Right atrium auricular region (tissue), 2 donors: ENCODE data around the gene WDR45. TPM values are rescaled to one million over a fixed set of nuclear protein-coding genes. Genes with fewer than 3 reads are reported as not detected.

Source experiments
- DNase-seq: peaks from one replicate; pipeline ENCODE4 v3.0.0-alpha.2; 2019; ENCODE audit warnings: low spot score
- H3K27ac ChIP-seq, 2 donors: fragments of 200-600 bp; sonication (generic); 1 replicate in 1 of 2; 2 replicates in 1 of 2; pipeline ENCODE4 v1.5.1; 2016 to 2019
- H3K27me3 ChIP-seq, 2 donors: fragments of 200-600 bp; sonication (generic); one replicate each; pipeline versions ENCODE4 v1.5.1 to v1.6.0; 2017 to 2019
- H3K36me3 ChIP-seq: fragments of 200-600 bp; sonication (generic); one replicate; pipeline ENCODE4 v1.5.1; 2016
- H3K4me1 ChIP-seq, 2 donors: fragments of 200-600 bp; sonication (generic); one replicate each; pipeline versions ENCODE4 v1.5.1 to v1.6.0; 2017 to 2019
- H3K4me3 ChIP-seq, 2 donors: fragments of 200-600 bp; sonication (generic); 1 replicate in 1 of 2; 2 replicates in 1 of 2; pipeline ENCODE4 v1.5.1; 2017 to 2019; ENCODE audit warnings: mild to moderate bottlenecking in 1 of 2, moderate library complexity in 1 of 2
- H3K9me3 ChIP-seq, 2 donors: fragments of 200-600 bp; sonication (generic); one replicate each; pipeline ENCODE4 v1.5.1; 2019
- total RNA-seq, 2 donors: library from RNA; depleted of rRNA; stranded (reverse); fragments of >200 nt; gene quantifications; one replicate each; pipeline ENCODE4 v1.1.0, GENCODE V29; 2016
- TF ChIP-seq, protein P1 (sequence below), 2 donors: fragments of 200-600 bp; sonication (generic); IDR thresholded peaks; one replicate each; pipeline ENCODE4 v1.5.1; 2019; ENCODE audit warnings: antibody characterized with exemption in 2 of 2

Gene WDR45
- total RNA-seq, 2 donors from 2014 or later, result 78.3 to 117 TPM

GRCh38 chrX:49054073-49054762, 25.5 kb downstream of the WDR45 start:
- Histone ChIP-seq H3K4me3 (peak overlapping the region; percentile 63 to 65), H3K36me3 (no peaks in the 10 kb centered on the region), H3K27me3 (no peaks in the 10 kb centered on the region), H3K4me1 (no peaks in the 10 kb centered on the region), H3K9me3 (no peaks in the 10 kb centered on the region), H3K27ac (peak overlapping the region; percentile 79 to 89)
- no peak for DNase-seq
- TF ChIP-seq, protein P1, sequence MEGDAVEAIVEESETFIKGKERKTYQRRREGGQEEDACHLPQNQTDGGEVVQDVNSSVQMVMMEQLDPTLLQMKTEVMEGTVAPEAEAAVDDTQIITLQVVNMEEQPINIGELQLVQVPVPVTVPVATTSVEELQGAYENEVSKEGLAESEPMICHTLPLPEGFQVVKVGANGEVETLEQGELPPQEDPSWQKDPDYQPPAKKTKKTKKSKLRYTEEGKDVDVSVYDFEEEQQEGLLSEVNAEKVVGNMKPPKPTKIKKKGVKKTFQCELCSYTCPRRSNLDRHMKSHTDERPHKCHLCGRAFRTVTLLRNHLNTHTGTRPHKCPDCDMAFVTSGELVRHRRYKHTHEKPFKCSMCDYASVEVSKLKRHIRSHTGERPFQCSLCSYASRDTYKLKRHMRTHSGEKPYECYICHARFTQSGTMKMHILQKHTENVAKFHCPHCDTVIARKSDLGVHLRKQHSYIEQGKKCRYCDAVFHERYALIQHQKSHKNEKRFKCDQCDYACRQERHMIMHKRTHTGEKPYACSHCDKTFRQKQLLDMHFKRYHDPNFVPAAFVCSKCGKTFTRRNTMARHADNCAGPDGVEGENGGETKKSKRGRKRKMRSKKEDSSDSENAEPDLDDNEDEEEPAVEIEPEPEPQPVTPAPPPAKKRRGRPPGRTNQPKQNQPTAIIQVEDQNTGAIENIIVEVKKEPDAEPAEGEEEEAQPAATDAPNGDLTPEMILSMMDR (IDR thresholded peaks at IDR 0.05), result no peak

GRCh38 chrX:49053223-49054072, 26.2 kb downstream of the WDR45 start:
- TF ChIP-seq, protein P1 (IDR thresholded peaks at IDR 0.05), result no peak
- no peaks in the 10 kb centered on the region for H3K36me3 ChIP-seq
- no peaks in the 10 kb centered on the region for H3K9me3 ChIP-seq
- DNase-seq, result no peak
- no peaks in the 10 kb centered on the region for H3K4me1 ChIP-seq
- H3K27me3 ChIP-seq, result no peaks in the 10 kb centered on the region
- peak overlapping the region; percentile 63 to 65 for H3K4me3 ChIP-seq
- peak overlapping the region; percentile 79 to 89 for H3K27ac ChIP-seq

GRCh38 chrX:49043987-49044281, 35.8 kb downstream of the WDR45 start:
- peak overlapping the region in 1 of 2 donors; percentile 15 for H3K4me3 ChIP-seq
- DNase-seq, result no peak
- TF ChIP-seq, protein P1 (IDR thresholded peaks at IDR 0.05), result no peak
- H3K27me3 ChIP-seq, result no peaks in the 10 kb centered on the region
- peaks cover 6% of the 10 kb centered on the region for H3K36me3 ChIP-seq
- H3K27ac ChIP-seq, result peak overlapping the region; percentile 69 to 79
- peaks cover 0 to 18% of the 10 kb centered on the region in 2 donors for H3K4me1 ChIP-seq
- peaks cover 0 to 4% of the 10 kb centered on the region in 2 donors for H3K9me3 ChIP-seq

DNA sequence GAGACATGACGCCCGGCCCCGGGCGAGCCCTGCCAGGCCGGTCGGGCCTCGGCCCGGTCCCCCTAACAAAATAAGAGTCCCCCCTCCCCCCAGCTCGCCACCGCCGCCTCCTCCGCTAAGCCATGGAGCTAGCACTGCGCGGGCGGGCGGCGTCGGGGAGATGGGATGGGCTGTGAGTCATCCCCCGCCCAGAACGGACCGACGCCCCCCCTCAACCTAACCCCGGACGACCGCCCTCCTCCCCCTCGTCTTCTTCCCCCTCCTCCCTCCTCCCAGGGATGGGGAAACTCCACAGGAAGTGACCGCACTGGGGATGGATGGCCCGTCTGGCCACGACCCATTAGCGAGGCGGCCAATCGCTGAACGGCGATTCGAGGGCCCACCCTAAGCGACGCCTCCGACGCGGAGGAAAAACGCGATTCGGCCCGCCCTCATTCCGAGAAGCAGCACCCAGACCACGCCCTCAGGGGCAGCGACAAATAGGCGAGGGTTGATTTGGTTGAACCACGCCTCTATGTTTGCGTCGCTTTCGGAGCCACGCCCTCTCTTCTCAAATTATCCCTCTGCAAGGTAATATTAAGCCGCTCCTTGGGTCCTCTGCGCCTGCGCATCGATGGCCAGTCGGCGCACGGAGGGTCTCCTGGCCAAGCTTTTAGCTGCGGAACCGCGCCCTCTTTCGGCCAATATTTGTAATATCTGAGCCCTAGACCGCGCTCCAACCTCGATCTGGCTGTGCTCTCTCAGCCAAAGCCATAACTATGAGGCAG, 36.3 kb downstream of the WDR45 start, which contains the start of gene TFE3:
TSS of gene TFE3 (minus strand) at position 138 of the 767 bp plus-strand sequence. CDS start at position 7, 131 bp downstream.
- peaks cover 0 to 4% of the 10 kb centered on the region in 2 donors for H3K9me3 ChIP-seq
- H3K27me3 ChIP-seq, result no peaks in the 10 kb centered on the region
- peak within 1 kb of the TSS; percentile 81 to 93 for H3K4me3 ChIP-seq
- TF ChIP-seq, protein P1 (IDR thresholded peaks at IDR 0.05), result peak; percentile 25 to 71
- DNase-seq, result peak; percentile 99
- peaks cover 12% of the 10 kb centered on the region for H3K36me3 ChIP-seq
- peaks cover 0 to 19% of the 10 kb centered on the region in 2 donors for H3K4me1 ChIP-seq
- peak within 1 kb of the TSS; percentile 97 to 99 for H3K27ac ChIP-seq

DNA sequence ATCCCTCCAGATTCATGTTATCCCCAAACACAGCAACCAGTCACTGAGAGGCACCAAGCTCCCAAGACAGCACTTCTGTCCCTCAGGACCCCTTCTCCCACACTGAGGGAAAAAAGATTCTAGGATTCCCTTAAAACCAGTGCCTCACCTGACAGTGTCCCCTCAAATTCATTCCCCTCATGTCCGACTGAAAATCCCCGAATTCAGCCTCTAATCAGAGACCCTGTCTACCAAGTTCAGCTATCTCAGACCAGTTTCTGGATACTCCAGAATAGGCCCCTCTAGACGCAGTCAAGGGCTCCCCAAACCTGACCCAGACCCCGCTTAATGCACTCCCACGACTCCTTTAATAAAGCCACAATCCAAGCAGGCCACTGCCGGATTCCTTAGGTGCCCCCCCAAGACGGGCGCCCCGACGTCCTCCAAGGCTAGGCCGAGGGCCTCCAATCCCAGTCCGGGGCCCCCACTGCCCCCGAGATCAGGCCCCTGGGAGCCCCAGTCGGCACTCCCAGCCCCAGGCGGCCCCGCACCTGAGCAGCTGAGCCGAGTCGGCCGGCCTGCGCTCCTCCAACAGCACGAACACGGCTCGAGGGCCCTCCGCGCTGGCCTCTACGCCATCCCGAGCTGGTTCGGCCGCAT, 37.0 kb downstream of the WDR45 start:
- H3K4me1 ChIP-seq, result peaks cover 0 to 19% of the 10 kb centered on the region in 2 donors
- peak overlapping the region; percentile 81 to 93 for H3K4me3 ChIP-seq
- no peaks in the 10 kb centered on the region for H3K27me3 ChIP-seq
- H3K27ac ChIP-seq, result peak overlapping the region; percentile 97 to 99
- peaks cover 0 to 4% of the 10 kb centered on the region in 2 donors for H3K9me3 ChIP-seq
- DNase-seq, result no peak
- H3K36me3 ChIP-seq, result peaks cover 19% of the 10 kb centered on the region
- TF ChIP-seq, protein P1 (IDR thresholded peaks at IDR 0.05), result no peak
